HCEC 1CT (cell line): Measurements from ENCODE around the gene LRATD1.
A peak's percentile ranks its signal among the peaks of the same experiment; 100 is the strongest.
"Not testable (repeated sequence)": the region's sequence is repeated elsewhere in the genome, so short reads cannot be mapped to it uniquely, and the experiment has no call there.

ENCODE experiments used
- DNase-seq: peaks from one replicate; pipeline ENCODE4 v3.0.0-alpha.2; 2017

LRATD1 gene

GRCh38 chr2:14632133-14632936 is at the start of gene LRATD1:
LRATD1 (plus strand) TSS chr2:14632717; CDS start chr2:14633980, 1,263 bp downstream.
- peak; percentile 88 for DNase-seq

- DNase-seq: no peak
Observed at GRCh38 chr2:14583059-14583458, 49.5 kb upstream of the LRATD1 start.

DNA sequence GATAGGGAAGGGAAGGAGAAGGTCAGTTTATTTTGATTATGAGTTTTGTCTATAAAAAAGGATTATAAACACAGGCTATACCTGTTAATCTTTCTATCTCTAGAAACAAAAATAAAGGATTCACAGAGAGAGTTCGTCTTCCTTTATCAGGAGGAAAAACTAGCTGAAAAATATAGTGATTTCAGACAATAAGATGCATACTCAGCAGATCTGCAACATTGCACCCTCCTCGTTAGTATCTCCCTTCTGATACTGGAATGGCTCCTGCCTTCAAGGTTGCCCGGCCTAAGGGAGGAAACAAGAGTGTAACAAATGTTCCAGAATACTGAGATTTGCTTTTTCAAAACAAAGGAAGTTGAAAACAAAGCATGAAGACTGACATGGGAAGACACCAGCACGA is 48.7 kb upstream of the LRATD1 start:
- DNase-seq: no peak

DNA sequence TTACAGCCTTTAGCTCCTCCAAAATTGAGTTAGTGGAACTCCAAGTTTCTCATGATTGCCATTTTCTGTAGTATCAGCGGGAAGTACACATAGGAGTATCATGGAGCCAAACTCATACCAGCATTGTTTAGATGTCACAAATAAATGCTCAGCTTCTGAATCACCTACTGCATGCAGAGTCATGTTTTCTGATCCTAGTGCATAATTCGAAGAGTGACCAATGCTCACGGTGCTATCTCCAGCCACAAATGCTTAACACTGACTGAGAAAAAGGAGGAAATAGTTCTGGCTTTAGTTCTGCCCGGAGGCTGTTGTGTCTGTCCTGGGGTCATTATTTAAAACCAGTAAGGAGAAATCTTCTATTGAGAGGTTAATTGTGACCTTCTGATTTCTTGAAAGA is 45.4 kb upstream of the LRATD1 start:
- peak; percentile 31 for DNase-seq

DNA sequence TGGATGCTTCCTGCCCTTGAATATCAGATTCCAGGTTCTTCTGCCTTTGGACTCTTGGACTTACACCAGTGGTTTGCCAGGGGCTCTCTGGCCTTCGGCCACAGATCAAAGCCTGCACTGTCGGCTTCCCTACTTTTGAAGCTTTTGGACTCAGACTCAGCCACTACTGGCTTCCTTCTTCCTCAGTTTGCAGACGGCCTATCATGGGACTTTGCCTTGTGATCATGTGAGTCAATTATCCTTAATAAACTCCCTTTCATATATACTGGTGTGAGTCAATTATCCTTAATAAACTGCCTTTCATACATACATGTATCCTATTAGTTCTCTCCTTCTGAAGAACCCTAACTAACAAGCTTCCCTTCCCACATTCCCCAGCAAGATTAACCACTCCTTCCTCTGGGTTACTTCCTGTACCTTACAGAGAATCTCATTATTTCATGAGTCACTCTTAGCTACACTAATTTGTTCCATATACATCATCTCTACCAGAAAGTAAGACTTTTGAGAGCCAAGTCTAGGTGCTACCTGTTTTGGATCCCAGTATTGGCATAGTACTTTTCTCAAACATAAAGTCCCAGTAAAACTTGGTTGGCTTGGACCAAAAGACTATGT is 31.3 kb upstream of the LRATD1 start:
- DNase-seq: peak; percentile 6

DNA sequence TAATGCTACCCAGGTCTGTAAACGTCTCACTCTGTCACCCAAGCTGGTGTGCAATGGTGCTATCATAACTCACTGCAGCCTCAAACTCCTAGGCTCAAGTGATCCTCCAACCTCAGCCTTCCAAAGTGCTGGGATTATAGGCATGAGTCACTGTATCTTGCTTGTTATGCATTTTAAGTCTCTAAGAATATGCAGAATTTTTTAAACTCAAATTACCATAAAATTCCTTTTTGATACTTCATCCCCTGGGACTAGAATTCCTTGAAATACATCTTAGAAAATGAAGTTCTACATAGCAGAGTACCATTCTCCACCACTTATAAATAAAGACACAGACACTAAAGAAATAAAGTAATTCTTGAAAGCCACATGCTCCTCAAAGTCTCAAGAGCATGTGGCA is 30.2 kb upstream of the LRATD1 start:
- DNase-seq: no peak

GRCh38 chr2:14603676-14604075 is 28.8 kb upstream of the LRATD1 start:
- no peak for DNase-seq

DNA sequence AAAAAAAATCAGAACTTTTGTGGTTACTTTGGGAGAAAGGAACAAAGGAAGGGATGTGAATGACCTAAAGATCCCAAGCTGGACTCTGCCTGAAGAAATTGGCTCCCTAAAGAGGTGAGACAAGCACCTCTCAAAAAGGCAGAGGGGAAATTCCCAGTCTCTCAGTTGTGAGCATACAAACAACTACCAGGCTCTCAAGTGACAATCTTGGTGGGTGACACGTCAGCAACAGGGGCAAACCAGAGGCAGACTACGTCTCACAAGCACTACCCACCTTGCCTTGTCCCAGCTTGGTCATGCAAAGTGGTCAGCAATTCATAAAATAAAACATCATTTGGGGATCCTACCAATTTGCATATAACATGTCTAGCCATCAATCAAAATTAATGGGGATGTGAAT is 24.3 kb upstream of the LRATD1 start:
- DNase-seq: no peak

DNA sequence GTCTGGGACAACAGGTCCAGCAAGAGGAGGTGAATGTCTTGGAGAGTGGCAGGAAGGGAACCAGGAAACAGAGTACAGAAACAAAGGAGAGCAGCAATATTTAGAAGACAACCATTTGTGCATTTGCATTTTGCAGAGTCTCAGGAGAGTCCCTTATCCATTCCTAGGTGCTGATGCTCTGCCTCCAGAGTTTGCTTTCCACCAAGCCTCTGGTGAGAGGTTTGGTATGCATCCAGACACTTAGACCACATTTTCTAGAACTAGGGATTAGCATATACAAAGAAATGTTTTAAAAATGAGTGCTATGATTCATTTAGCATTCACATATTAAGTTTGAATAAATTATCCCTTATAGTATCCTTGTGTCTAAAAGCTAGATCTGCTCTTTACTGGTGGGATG is 18.5 kb upstream of the LRATD1 start:
- no peak for DNase-seq

GRCh38 chr2:14615121-14615520 is 17.4 kb upstream of the LRATD1 start:
- no peak for DNase-seq

DNA sequence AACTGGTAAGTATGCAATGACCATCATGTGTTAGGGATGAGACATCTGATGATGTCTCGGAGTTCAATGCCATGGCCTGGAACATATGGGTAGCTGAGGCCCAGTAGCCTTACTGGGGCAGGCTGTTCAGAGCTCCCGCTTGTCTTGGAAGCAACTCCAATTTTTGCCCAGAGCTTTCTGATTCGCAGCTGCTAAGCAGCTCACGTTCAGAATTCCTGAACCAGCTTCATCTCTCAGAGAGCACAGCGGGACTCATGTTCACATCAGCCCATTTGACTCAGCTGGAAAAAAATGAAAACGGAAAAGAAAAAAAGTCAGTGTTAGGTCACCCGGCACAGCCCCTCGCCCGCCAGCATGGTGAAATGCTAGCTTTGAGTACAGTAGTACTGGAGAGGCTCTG is 16.8 kb upstream of the LRATD1 start:
- no peak for DNase-seq

DNA sequence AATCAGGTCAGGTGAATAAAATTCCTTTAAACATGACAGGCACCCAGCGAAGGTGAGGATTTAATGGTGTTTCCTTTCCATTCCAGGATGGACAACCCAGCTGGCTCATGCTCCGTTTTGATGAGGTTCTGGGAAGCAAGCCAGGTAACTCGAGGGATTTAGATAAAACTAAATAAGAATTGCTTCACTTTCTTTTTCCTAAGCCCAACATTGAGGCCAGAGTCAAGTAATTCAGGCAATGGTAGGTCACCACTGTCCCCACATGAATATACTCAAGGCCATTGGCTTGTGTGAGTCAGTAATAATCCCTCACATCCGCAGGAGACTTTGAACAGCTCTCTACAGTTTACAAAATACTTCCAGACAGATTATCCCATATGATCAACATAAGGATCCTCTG is 16.2 kb upstream of the LRATD1 start:
- peak; percentile 11 for DNase-seq

GRCh38 chr2:14616950-14617349 is 15.6 kb upstream of the LRATD1 start:
- DNase-seq: no peak

GRCh38 chr2:14619441-14619840 is 13.1 kb upstream of the LRATD1 start:
- DNase-seq: no peak

- no peak for DNase-seq
Observed at GRCh38 chr2:14621114-14621513, 11.4 kb upstream of the LRATD1 start.

- no peak for DNase-seq
Observed at GRCh38 chr2:14621906-14622549, 10.5 kb upstream of the LRATD1 start.

GRCh38 chr2:14622550-14622939 is 10.0 kb upstream of the LRATD1 start:
- not testable (repeated sequence) for DNase-seq

DNA sequence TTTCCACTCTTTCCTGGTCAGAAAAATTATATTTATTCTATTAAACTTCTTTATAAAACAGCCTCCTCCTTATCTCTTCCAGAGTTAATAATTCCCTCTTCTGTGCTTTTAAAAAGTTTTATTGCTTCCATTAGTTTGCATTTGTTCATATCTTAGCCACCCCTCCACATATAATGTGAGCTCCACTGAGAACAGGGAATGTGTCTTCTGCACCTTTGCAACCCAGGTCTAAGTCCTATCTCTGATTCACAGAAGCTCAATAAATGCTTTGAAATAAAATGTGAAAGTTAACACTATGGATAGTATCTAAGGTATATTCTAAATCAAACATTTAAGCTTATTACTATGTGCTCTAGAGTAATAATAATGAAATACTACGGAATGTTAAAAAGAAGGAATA is 9.3 kb upstream of the LRATD1 start:
- no peak for DNase-seq

DNA sequence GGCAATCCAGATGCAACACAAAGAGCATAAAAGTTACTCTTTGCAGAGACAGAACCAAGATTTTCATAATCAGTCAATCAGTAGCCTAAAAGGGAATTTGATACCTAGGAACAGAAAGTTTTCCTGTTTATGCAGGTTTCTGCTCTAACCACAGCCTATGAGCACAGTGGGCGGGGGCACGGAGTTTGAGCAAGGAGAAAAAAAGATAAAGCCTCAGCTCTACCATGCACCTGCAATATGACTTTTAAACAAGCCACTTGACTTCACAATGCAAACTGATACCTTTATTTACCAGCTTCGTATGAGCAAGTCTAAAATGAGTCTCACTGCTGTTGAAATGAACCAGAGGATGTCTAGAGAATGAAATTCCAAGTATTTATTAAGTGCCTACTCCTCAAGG is 5.6 kb upstream of the LRATD1 start:
- DNase-seq: no peak

DNA sequence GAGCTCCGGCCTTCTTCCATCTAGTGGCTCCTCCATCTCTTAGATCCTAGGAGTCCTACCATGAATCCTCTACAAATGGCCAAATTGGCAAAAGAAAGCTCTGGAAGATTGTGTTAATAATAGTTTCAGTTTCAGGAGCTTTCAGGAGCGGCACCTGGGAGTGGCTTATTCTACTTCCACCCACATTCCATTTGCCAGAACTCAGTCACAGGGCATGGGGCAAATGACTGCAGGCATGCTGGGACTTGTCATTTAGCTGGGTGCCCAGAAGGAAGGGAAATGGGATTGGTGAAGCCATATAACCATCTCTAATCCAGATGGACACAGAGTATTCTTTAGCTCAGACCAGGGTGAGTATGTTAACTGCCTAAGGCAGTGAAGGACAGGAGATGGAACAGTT is 3.6 kb upstream of the LRATD1 start:
- DNase-seq: no peak

GRCh38 chr2:14631406-14632040 is 994 bp upstream of the LRATD1 start:
- no peak for DNase-seq

GRCh38 chr2:14633061-14633460 is 544 bp downstream of the LRATD1 start:
- peak; percentile 5 for DNase-seq

GRCh38 chr2:14633461-14634181 is 1.1 kb downstream of the LRATD1 start:
- DNase-seq: no peak
